ENCODE measurements around the gene SORCS2.

The SORCS2 gene

DNA sequence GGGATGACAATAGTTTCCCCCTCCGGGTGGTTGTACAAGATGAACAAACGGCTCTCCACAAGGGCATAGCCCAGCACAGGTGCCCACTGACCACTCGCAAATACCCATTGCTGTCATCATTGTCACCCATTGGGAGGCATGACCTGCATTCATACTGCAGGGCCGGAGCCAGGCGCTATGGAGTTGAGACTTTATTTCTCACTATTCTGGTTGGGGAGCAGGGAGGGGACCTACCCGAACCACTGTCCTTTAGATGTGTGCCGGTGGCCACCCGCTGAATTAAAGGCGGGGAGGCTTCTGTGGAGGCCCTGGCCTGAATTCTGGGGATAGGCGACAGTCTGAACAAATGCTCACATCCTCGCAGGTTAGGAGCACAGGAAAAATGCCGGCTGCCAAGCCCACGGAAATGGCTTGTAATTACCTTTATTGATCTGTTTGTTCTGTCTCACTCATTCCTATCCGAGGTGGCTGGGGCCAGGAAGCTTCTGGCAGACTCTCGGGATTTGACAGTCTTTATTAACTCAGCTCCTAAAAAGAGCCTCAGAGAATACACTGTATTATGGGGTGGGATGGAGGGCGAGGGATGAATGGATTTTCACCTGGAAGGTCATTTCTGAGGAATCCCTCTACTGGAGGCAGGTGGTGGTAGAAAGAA is 367.5 kb downstream of the SORCS2 start:
- Histone ChIP-seq H3K18ac (ENCODE audit: low read depth in 1 of 2, low read length in 2 of 2) (no peak overlapping the region), H2BK15ac (ENCODE audit: low read depth, poor library complexity, severe bottlenecking) (no peak overlapping the region), H3K4me2 (ENCODE audit: low read length, poor library complexity, severe bottlenecking) (no peak overlapping the region), H3K27ac (ENCODE audit: low read length, poor library complexity, severe bottlenecking) (no peak overlapping the region), H3K4ac (ENCODE audit: low read depth in 1 of 2, low read length in 2 of 2) (no peak overlapping the region), H3K9me3 (ENCODE audit: control insufficient read depth, low read length) (peaks cover 32% of the 10 kb centered on the region), H3K14ac (ENCODE audit: low read length in 2 of 2) (no peak overlapping the region), H3K79me1 (replicated peaks; ENCODE audit: low read length, poor library complexity, severe bottlenecking) (no peaks in the 10 kb centered on the region), H2BK120ac (ENCODE audit: low read depth, low read length) (no peak overlapping the region), H2BK12ac (ENCODE audit: low read length in 2 of 2) (no peak overlapping the region), H4K8ac (ENCODE audit: low read length) (no peak overlapping the region), H2AK5ac (ENCODE audit: low read length, severe bottlenecking) (no peak overlapping the region), H3K27me3 (ENCODE audit: control insufficient read depth in 1 of 2, insufficient read depth in 1 of 2, low read length in 2 of 2) (no peaks in the 10 kb centered on the region), H4K91ac (ENCODE audit: low read length) (no peak overlapping the region), H3K4me3 (ENCODE audit: insufficient read depth in 1 of 2, low read depth in 1 of 2, low read length in 2 of 2) (no peak overlapping the region), H3K4me1 (ENCODE audit: control insufficient read depth, insufficient read depth, low read depth, low read length) (peaks cover 6% of the 10 kb centered on the region), H3K23ac (ENCODE audit: low read length in 2 of 2) (no peak overlapping the region), H2BK5ac (ENCODE audit: low read depth, low read length, poor library complexity, severe bottlenecking) (no peak overlapping the region), H2AFZ (ENCODE audit: low read depth, low read length) (no peak overlapping the region), H3K36me3 (ENCODE audit: control insufficient read depth in 1 of 2, insufficient read depth in 2 of 2, low read depth in 1 of 2, low read length in 2 of 2) (no peaks in the 10 kb centered on the region), H3K9ac (ENCODE audit: low read length) (no peak overlapping the region)
- no peak for DNase-seq
- 89% methylated on average over 15 of the region's 16 CpGs for WGBS

DNA sequence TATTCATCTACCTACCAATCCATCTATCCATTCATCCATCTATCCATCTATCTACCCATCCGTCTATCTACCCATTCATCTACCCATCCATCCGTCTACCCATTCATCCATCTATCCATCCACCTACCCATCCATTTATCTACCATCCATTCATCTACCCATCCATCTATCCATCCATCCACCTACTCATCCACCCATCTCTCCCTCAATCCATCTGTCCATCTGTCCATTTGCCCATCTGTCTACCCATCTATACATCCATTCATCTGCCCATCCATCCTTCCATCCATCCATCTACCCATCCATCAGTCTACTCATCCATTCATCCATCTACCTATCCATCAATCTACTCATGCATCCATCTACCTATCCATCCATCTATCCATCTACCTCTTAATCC is 369.2 kb downstream of the SORCS2 start:
- Histone ChIP-seq H4K91ac (ENCODE audit: low read length) (no peak overlapping the region), H3K36me3 (ENCODE audit: control insufficient read depth in 1 of 2, insufficient read depth in 2 of 2, low read depth in 1 of 2, low read length in 2 of 2) (no peaks in the 10 kb centered on the region), H2AK5ac (ENCODE audit: low read length, severe bottlenecking) (no peak overlapping the region), H3K4ac (ENCODE audit: low read depth in 1 of 2, low read length in 2 of 2) (no peak overlapping the region), H3K18ac (ENCODE audit: low read depth in 1 of 2, low read length in 2 of 2) (no peak overlapping the region), H3K9me3 (ENCODE audit: control insufficient read depth, low read length) (peaks cover 48% of the 10 kb centered on the region), H3K23ac (ENCODE audit: low read length in 2 of 2) (no peak overlapping the region), H2AFZ (ENCODE audit: low read depth, low read length) (no peak overlapping the region), H3K14ac (ENCODE audit: low read length in 2 of 2) (no peak overlapping the region), H2BK12ac (ENCODE audit: low read length in 2 of 2) (no peak overlapping the region), H3K9ac (ENCODE audit: low read length) (no peak overlapping the region), H3K79me1 (replicated peaks; ENCODE audit: low read length, poor library complexity, severe bottlenecking) (no peaks in the 10 kb centered on the region), H3K4me1 (ENCODE audit: control insufficient read depth, insufficient read depth, low read depth, low read length) (peaks cover 6% of the 10 kb centered on the region), H3K27me3 (ENCODE audit: control insufficient read depth in 1 of 2, insufficient read depth in 1 of 2, low read length in 2 of 2) (no peaks in the 10 kb centered on the region), H2BK15ac (ENCODE audit: low read depth, poor library complexity, severe bottlenecking) (no peak overlapping the region), H3K27ac (ENCODE audit: low read length, poor library complexity, severe bottlenecking) (no peak overlapping the region), H3K4me3 (ENCODE audit: insufficient read depth in 1 of 2, low read depth in 1 of 2, low read length in 2 of 2) (no peak overlapping the region), H2BK5ac (ENCODE audit: low read depth, low read length, poor library complexity, severe bottlenecking) (no peak overlapping the region), H3K4me2 (ENCODE audit: low read length, poor library complexity, severe bottlenecking) (no peak overlapping the region), H2BK120ac (ENCODE audit: low read depth, low read length) (no peak overlapping the region), H4K8ac (ENCODE audit: low read length) (no peak overlapping the region)
- WGBS = 85% methylated on average over 2 of the region's 2 CpGs
- no peak for DNase-seq

- Histone ChIP-seq H3K27ac (ENCODE audit: low read length, poor library complexity, severe bottlenecking) (no peak overlapping the region), H3K79me1 (replicated peaks; ENCODE audit: low read length, poor library complexity, severe bottlenecking) (no peaks in the 10 kb centered on the region), H3K23ac (ENCODE audit: low read length in 2 of 2) (no peak overlapping the region), H3K4ac (ENCODE audit: low read depth in 1 of 2, low read length in 2 of 2) (no peak overlapping the region), H3K27me3 (ENCODE audit: control insufficient read depth in 1 of 2, insufficient read depth in 1 of 2, low read length in 2 of 2) (no peaks in the 10 kb centered on the region), H2AFZ (ENCODE audit: low read depth, low read length) (no peak overlapping the region), H3K14ac (ENCODE audit: low read length in 2 of 2) (no peak overlapping the region), H3K18ac (ENCODE audit: low read depth in 1 of 2, low read length in 2 of 2) (no peak overlapping the region), H4K91ac (ENCODE audit: low read length) (no peak overlapping the region), H3K36me3 (ENCODE audit: control insufficient read depth in 1 of 2, insufficient read depth in 2 of 2, low read depth in 1 of 2, low read length in 2 of 2) (no peaks in the 10 kb centered on the region), H3K9ac (ENCODE audit: low read length) (no peak overlapping the region), H2BK5ac (ENCODE audit: low read depth, low read length, poor library complexity, severe bottlenecking) (no peak overlapping the region), H2BK12ac (ENCODE audit: low read length in 2 of 2) (no peak overlapping the region), H3K9me3 (ENCODE audit: control insufficient read depth, low read length) (peaks cover 65% of the 10 kb centered on the region), H3K4me2 (ENCODE audit: low read length, poor library complexity, severe bottlenecking) (no peak overlapping the region), H2BK15ac (ENCODE audit: low read depth, poor library complexity, severe bottlenecking) (no peak overlapping the region), H3K4me1 (ENCODE audit: control insufficient read depth, insufficient read depth, low read depth, low read length) (no peaks in the 10 kb centered on the region), H4K8ac (ENCODE audit: low read length) (no peak overlapping the region), H2AK5ac (ENCODE audit: low read length, severe bottlenecking) (no peak overlapping the region), H2BK120ac (ENCODE audit: low read depth, low read length) (no peak overlapping the region), H3K4me3 (ENCODE audit: insufficient read depth in 1 of 2, low read depth in 1 of 2, low read length in 2 of 2) (no peak overlapping the region)
- WGBS = 80% methylated on average over 5 of the region's 5 CpGs
- no peak for DNase-seq
These were observed 371.9 kb downstream of the SORCS2 start for GRCh38 chr4:7564242-7564641.

DNA sequence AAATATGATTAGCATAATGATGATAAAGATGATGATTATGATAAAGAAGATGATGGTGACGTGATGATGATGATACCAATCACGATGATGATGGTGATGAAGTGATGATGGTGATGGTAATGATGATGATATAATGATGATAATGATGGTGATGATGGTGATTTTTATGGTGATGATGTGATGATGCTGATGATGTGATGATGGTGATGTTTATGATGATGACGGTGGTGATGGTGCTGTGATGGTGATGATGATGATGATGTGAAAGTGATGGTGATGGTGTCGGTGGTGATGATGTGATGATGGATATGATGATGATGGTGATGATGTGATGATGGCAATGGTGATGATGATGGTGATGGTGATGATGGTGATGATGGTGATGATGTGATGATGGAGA is 373.1 kb downstream of the SORCS2 start:
- Histone ChIP-seq H3K36me3 (ENCODE audit: control insufficient read depth in 1 of 2, insufficient read depth in 2 of 2, low read depth in 1 of 2, low read length in 2 of 2) (no peaks in the 10 kb centered on the region), H3K27ac (ENCODE audit: low read length, poor library complexity, severe bottlenecking) (no peak overlapping the region), H2AFZ (ENCODE audit: low read depth, low read length) (no peak overlapping the region), H3K4ac (ENCODE audit: low read depth in 1 of 2, low read length in 2 of 2) (no peak overlapping the region), H3K27me3 (ENCODE audit: control insufficient read depth in 1 of 2, insufficient read depth in 1 of 2, low read length in 2 of 2) (no peaks in the 10 kb centered on the region), H3K79me1 (replicated peaks; ENCODE audit: low read length, poor library complexity, severe bottlenecking) (no peaks in the 10 kb centered on the region), H4K91ac (ENCODE audit: low read length) (no peak overlapping the region), H3K4me3 (ENCODE audit: insufficient read depth in 1 of 2, low read depth in 1 of 2, low read length in 2 of 2) (no peak overlapping the region), H3K23ac (ENCODE audit: low read length in 2 of 2) (no peak overlapping the region), H2BK5ac (ENCODE audit: low read depth, low read length, poor library complexity, severe bottlenecking) (no peak overlapping the region), H3K4me2 (ENCODE audit: low read length, poor library complexity, severe bottlenecking) (no peak overlapping the region), H2AK5ac (ENCODE audit: low read length, severe bottlenecking) (no peak overlapping the region), H3K14ac (ENCODE audit: low read length in 2 of 2) (no peak overlapping the region), H3K18ac (ENCODE audit: low read depth in 1 of 2, low read length in 2 of 2) (no peak overlapping the region), H3K9ac (ENCODE audit: low read length) (no peak overlapping the region), H3K9me3 (ENCODE audit: control insufficient read depth, low read length) (peaks cover 64% of the 10 kb centered on the region), H4K8ac (ENCODE audit: low read length) (no peak overlapping the region), H2BK15ac (ENCODE audit: low read depth, poor library complexity, severe bottlenecking) (no peak overlapping the region), H3K4me1 (ENCODE audit: control insufficient read depth, insufficient read depth, low read depth, low read length) (no peaks in the 10 kb centered on the region), H2BK120ac (ENCODE audit: low read depth, low read length) (no peak overlapping the region), H2BK12ac (ENCODE audit: low read length in 2 of 2) (no peak overlapping the region)
- no peak for DNase-seq
- WGBS = 91% methylated on average over 4 of the region's 4 CpGs

All from mesenchymal stem cell (in vitro differentiated cells and primary cell).